SK-N-SH (cell line): ENCODE data around the gene MET.

Experiments used
- RAD21 ChIP-seq: IDR thresholded peaks from 2 replicates; pipeline ENCODE4 v1.6.1; 2012; ENCODE audit warnings: mild to moderate bottlenecking, low read length
- RXRA ChIP-seq: IDR thresholded peaks from 2 replicates; pipeline ENCODE4 v1.4.0; 2012; ENCODE audit warnings: low read depth, mild to moderate bottlenecking, borderline replicate concordance
- TF ChIP-seq, protein P1 (sequence below): fragments of 200-600 bp; sonication (generic); IDR thresholded peaks from 2 replicates; pipeline ENCODE4 v1.6.1; 2017; ENCODE audit warnings: antibody characterized with exemption, mild to moderate bottlenecking, moderate library complexity
- TF ChIP-seq, protein P2 (sequence below): IDR thresholded peaks from 2 replicates; pipeline ENCODE4 v1.6.1; 2012; ENCODE audit warnings: mild to moderate bottlenecking, low read depth, low read length, moderate library complexity
- TF ChIP-seq, protein P3 (sequence below): IDR thresholded peaks from 2 replicates; pipeline ENCODE4 v1.4.0; 2012; ENCODE audit warnings: low read depth

DNA sequence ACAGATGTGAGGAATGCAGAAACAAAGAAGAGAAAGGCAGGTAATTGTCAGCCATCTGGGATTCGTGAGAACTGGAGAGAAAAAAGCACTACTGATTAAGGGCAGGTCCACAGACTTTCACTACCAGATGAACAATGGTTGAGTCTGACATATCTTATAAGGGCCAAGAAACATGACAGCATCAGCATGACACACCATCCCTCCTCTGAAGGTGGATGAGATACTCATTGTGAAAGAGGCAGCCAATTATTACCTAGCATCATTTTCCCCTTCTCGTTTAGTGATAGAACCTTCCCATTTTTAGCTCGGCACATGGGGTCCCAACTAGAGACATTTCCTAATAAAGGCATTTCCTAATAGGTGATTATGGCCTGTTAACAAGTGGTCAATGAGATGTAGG, 19.2 kb upstream of the MET start:
- TF ChIP-seq RAD21 (no peak), RXRA (no peak)
- TF ChIP-seq, protein P1, sequence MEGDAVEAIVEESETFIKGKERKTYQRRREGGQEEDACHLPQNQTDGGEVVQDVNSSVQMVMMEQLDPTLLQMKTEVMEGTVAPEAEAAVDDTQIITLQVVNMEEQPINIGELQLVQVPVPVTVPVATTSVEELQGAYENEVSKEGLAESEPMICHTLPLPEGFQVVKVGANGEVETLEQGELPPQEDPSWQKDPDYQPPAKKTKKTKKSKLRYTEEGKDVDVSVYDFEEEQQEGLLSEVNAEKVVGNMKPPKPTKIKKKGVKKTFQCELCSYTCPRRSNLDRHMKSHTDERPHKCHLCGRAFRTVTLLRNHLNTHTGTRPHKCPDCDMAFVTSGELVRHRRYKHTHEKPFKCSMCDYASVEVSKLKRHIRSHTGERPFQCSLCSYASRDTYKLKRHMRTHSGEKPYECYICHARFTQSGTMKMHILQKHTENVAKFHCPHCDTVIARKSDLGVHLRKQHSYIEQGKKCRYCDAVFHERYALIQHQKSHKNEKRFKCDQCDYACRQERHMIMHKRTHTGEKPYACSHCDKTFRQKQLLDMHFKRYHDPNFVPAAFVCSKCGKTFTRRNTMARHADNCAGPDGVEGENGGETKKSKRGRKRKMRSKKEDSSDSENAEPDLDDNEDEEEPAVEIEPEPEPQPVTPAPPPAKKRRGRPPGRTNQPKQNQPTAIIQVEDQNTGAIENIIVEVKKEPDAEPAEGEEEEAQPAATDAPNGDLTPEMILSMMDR = no peak
- TF ChIP-seq, protein P2, sequence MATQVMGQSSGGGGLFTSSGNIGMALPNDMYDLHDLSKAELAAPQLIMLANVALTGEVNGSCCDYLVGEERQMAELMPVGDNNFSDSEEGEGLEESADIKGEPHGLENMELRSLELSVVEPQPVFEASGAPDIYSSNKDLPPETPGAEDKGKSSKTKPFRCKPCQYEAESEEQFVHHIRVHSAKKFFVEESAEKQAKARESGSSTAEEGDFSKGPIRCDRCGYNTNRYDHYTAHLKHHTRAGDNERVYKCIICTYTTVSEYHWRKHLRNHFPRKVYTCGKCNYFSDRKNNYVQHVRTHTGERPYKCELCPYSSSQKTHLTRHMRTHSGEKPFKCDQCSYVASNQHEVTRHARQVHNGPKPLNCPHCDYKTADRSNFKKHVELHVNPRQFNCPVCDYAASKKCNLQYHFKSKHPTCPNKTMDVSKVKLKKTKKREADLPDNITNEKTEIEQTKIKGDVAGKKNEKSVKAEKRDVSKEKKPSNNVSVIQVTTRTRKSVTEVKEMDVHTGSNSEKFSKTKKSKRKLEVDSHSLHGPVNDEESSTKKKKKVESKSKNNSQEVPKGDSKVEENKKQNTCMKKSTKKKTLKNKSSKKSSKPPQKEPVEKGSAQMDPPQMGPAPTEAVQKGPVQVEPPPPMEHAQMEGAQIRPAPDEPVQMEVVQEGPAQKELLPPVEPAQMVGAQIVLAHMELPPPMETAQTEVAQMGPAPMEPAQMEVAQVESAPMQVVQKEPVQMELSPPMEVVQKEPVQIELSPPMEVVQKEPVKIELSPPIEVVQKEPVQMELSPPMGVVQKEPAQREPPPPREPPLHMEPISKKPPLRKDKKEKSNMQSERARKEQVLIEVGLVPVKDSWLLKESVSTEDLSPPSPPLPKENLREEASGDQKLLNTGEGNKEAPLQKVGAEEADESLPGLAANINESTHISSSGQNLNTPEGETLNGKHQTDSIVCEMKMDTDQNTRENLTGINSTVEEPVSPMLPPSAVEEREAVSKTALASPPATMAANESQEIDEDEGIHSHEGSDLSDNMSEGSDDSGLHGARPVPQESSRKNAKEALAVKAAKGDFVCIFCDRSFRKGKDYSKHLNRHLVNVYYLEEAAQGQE = no peak
- TF ChIP-seq, protein P3, sequence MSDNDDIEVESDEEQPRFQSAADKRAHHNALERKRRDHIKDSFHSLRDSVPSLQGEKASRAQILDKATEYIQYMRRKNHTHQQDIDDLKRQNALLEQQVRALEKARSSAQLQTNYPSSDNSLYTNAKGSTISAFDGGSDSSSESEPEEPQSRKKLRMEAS = no peak
